A673 (cell line): ENCODE measurements around the gene KRTAP10-7.

Source experiments
- EZH2 ChIP-seq: fragments of 200-600 bp; sonication (generic); IDR thresholded peaks from 2 replicates; pipeline ENCODE4 v1.6.1; 2017; ENCODE audit warnings: borderline replicate concordance, low read depth, mild to moderate bottlenecking, mixed read lengths, antibody characterized with exemption, low read length; ENCODE audit not compliant: poor library complexity, severe bottlenecking
- TF ChIP-seq, protein P1 (sequence below): fragments of 300-800, 200-600 bp; sonication (generic); conservative IDR thresholded peaks from 2 replicates; pipeline ENCODE4 v1.5.1; 2017; ENCODE audit warnings: low read depth, mild to moderate bottlenecking, antibody characterized with exemption, low read length, moderate library complexity, mixed read lengths

- TF ChIP-seq EZH2, result no peak
- TF ChIP-seq, protein P1, sequence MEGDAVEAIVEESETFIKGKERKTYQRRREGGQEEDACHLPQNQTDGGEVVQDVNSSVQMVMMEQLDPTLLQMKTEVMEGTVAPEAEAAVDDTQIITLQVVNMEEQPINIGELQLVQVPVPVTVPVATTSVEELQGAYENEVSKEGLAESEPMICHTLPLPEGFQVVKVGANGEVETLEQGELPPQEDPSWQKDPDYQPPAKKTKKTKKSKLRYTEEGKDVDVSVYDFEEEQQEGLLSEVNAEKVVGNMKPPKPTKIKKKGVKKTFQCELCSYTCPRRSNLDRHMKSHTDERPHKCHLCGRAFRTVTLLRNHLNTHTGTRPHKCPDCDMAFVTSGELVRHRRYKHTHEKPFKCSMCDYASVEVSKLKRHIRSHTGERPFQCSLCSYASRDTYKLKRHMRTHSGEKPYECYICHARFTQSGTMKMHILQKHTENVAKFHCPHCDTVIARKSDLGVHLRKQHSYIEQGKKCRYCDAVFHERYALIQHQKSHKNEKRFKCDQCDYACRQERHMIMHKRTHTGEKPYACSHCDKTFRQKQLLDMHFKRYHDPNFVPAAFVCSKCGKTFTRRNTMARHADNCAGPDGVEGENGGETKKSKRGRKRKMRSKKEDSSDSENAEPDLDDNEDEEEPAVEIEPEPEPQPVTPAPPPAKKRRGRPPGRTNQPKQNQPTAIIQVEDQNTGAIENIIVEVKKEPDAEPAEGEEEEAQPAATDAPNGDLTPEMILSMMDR, result no peak
Observed at GRCh38 chr21:44603109-44603875, 2.9 kb downstream of the KRTAP10-7 start.
